Measurements from ENCODE around the gene COL18A1. TPM values are rescaled to one million over a fixed set of nuclear protein-coding genes. Genes with fewer than 3 reads are reported as not detected.
A peak's percentile ranks its signal among the peaks of the same experiment; 100 is the strongest.

Gene COL18A1
- total RNA-seq, 1 experiment from 2014 or later = 170 TPM

GRCh38 chr21:45373991-45374816, 30.8 kb upstream of the COL18A1 start:
- Mint-ChIP-seq H3K4me3 (ENCODE audit: unreplicated experiment) (no peak overlapping the region), H3K27ac (ENCODE audit: unreplicated experiment) (no peak overlapping the region), H3K4me1 (ENCODE audit: low read depth, unreplicated experiment) (peaks cover 9% of the 10 kb centered on the region), H3K9me3 (ENCODE audit: unreplicated experiment) (peaks cover 11% of the 10 kb centered on the region), H3K36me3 (ENCODE audit: insufficient read depth, unreplicated experiment) (peaks cover 9% of the 10 kb centered on the region), H3K27me3 (ENCODE audit: insufficient read depth, unreplicated experiment) (no peaks in the 10 kb centered on the region)
- no peak for TF ChIP-seq CTCF (IDR thresholded peaks at IDR 0.05; ENCODE audit: insufficient read depth in 1 of 2, low read depth in 1 of 2, low read length in 1 of 2, severe bottlenecking in 1 of 2, unreplicated experiment in 1 of 2)
- no TSS peak for BruUV-seq (replicated peaks)
- H3K27me3 ChIP-seq (replicated peaks; ENCODE audit: control insufficient read depth, insufficient read depth, low read length) = no peaks in the 10 kb centered on the region
- intact Hi-C loops (cut with micrococcal nuclease; ENCODE audit: unreplicated experiment) = no loop called here
- POLR2A ChIA-PET = no interaction called here
- CTCF ChIA-PET = interaction anchor here (0.6 kb wide), 1 partner anchor 9 kb away, joined by 4 read pairs; no protein-coding TSS in a partner anchor
- peaks cover 10% of the 10 kb centered on the region for H3K4me1 ChIP-seq
- 0 out of 2 replicates have a peak, but pooled peaks cover 8% of the 10 kb centered on the region for H3K9me3 ChIP-seq
- no peak overlapping the region for H3K4me3 ChIP-seq (ENCODE audit: low read depth, low read length)
- H3K36me3 ChIP-seq (ENCODE audit: control insufficient read depth, insufficient read depth, low read length) = no peaks in the 10 kb centered on the region
- no peak for DNase-seq

GRCh38 chr21:45374826-45375455, 30.0 kb upstream of the COL18A1 start:
- Histone ChIP-seq H3K27me3 (replicated peaks; ENCODE audit: control insufficient read depth, insufficient read depth, low read length) (no peaks in the 10 kb centered on the region), H3K4me1 (peaks cover 10% of the 10 kb centered on the region), H3K36me3 (ENCODE audit: control insufficient read depth, insufficient read depth, low read length) (no peaks in the 10 kb centered on the region), H3K9me3 (0 out of 2 replicates have a peak, but pooled peaks cover 8% of the 10 kb centered on the region), H3K4me3 (ENCODE audit: low read depth, low read length) (no peak overlapping the region)
- Mint-ChIP-seq H3K4me1 (ENCODE audit: low read depth, unreplicated experiment) (peaks cover 15% of the 10 kb centered on the region), H3K4me3 (ENCODE audit: unreplicated experiment) (no peak overlapping the region), H3K9me3 (ENCODE audit: unreplicated experiment) (peaks cover 11% of the 10 kb centered on the region), H3K27me3 (ENCODE audit: insufficient read depth, unreplicated experiment) (no peaks in the 10 kb centered on the region), H3K36me3 (ENCODE audit: insufficient read depth, unreplicated experiment) (peaks cover 9% of the 10 kb centered on the region), H3K27ac (ENCODE audit: unreplicated experiment) (no peak overlapping the region)
- POLR2A ChIA-PET = no interaction called here
- intact Hi-C loops (cut with micrococcal nuclease; ENCODE audit: unreplicated experiment) = no loop called here
- no TSS peak for BruUV-seq (replicated peaks)
- CTCF ChIA-PET = interaction anchor here (0.6 kb wide), 1 partner anchor 10 kb away, joined by 4 read pairs; no protein-coding TSS in a partner anchor
- no peak for TF ChIP-seq CTCF (IDR thresholded peaks at IDR 0.05; ENCODE audit: insufficient read depth in 1 of 2, low read depth in 1 of 2, low read length in 1 of 2, severe bottlenecking in 1 of 2, unreplicated experiment in 1 of 2)
- DNase-seq = peak in 1 of 2 experiments; percentile 31

GRCh38 chr21:45376459-45377324, 28.3 kb upstream of the COL18A1 start:
- no peaks in the 10 kb centered on the region for H3K36me3 ChIP-seq (ENCODE audit: control insufficient read depth, insufficient read depth, low read length)
- peaks cover 10% of the 10 kb centered on the region for H3K4me1 ChIP-seq
- BruUV-seq (replicated peaks) = no TSS peak
- H3K27ac Mint-ChIP-seq (ENCODE audit: unreplicated experiment) = no peak overlapping the region
- POLR2A ChIA-PET = no interaction called here
- 0 out of 2 replicates have a peak, but pooled peaks cover 8% of the 10 kb centered on the region for H3K9me3 ChIP-seq
- H3K27me3 ChIP-seq (replicated peaks; ENCODE audit: control insufficient read depth, insufficient read depth, low read length) = no peaks in the 10 kb centered on the region
- peaks cover 16% of the 10 kb centered on the region for H3K4me1 Mint-ChIP-seq (ENCODE audit: low read depth, unreplicated experiment)
- CTCF ChIA-PET = no interaction called here
- intact Hi-C loops (cut with micrococcal nuclease; ENCODE audit: unreplicated experiment) = no loop called here
- H3K4me3 ChIP-seq (ENCODE audit: low read depth, low read length) = no peak overlapping the region
- no peak for TF ChIP-seq CTCF (IDR thresholded peaks at IDR 0.05; ENCODE audit: insufficient read depth in 1 of 2, low read depth in 1 of 2, low read length in 1 of 2, severe bottlenecking in 1 of 2, unreplicated experiment in 1 of 2)
- no peak overlapping the region for H3K4me3 Mint-ChIP-seq (ENCODE audit: unreplicated experiment)
- H3K36me3 Mint-ChIP-seq (ENCODE audit: insufficient read depth, unreplicated experiment) = peaks cover 9% of the 10 kb centered on the region
- H3K9me3 Mint-ChIP-seq (ENCODE audit: unreplicated experiment) = peaks cover 11% of the 10 kb centered on the region
- no peak for DNase-seq
- H3K27me3 Mint-ChIP-seq (ENCODE audit: insufficient read depth, unreplicated experiment) = no peaks in the 10 kb centered on the region

All from Caco-2 (cell line).